KMS-11 (cell line): ENCODE results near the gene ST7.

Experiments used
- H2AFZ ChIP-seq: fragments of 200-600 bp; sonication (generic); 2 replicates; pipeline ENCODE4 v1.6.1; 2016; ENCODE audit warnings: antibody characterized with exemption, mixed run types, low read depth
- H3K27ac ChIP-seq: fragments of 200-600 bp; sonication (generic); 2 replicates; pipeline ENCODE4 v1.6.1; 2016; ENCODE audit warnings: mild to moderate bottlenecking, mixed run types
- H3K27me3 ChIP-seq: fragments of 200-600 bp; sonication (generic); 2 replicates; pipeline ENCODE4 v1.6.1; 2017; ENCODE audit warnings: mild to moderate bottlenecking, low read depth, mixed run types, moderate library complexity; ENCODE audit not compliant: insufficient read depth
- H3K36me3 ChIP-seq: fragments of 200-600 bp; sonication (generic); 2 replicates; pipeline ENCODE4 v1.6.1; 2017; ENCODE audit warnings: mild to moderate bottlenecking, mixed run types; ENCODE audit not compliant: insufficient read depth
- H3K4me1 ChIP-seq: fragments of 200-600 bp; sonication (generic); 2 replicates; pipeline ENCODE4 v1.6.1; 2016; ENCODE audit warnings: mild to moderate bottlenecking, low read depth, mixed run types; ENCODE audit not compliant: poor library complexity, severe bottlenecking
- H3K4me2 ChIP-seq: fragments of 200-600 bp; sonication (generic); 2 replicates; pipeline ENCODE4 v1.7.0; 2016; ENCODE audit warnings: mild to moderate bottlenecking, mixed run types
- H3K4me3 ChIP-seq: fragments of 200-600 bp; sonication (generic); IDR thresholded peaks from 2 replicates; pipeline ENCODE4 v1.6.1; 2017; ENCODE audit warnings: low read depth, low read length, mixed read lengths; ENCODE audit not compliant: insufficient read depth
- H3K79me2 ChIP-seq: fragments of 200-600 bp; sonication (generic); 2 replicates; pipeline ENCODE4 v1.6.1; 2016; ENCODE audit warnings: low read depth, mixed run types; ENCODE audit not compliant: insufficient read depth
- H3K9ac ChIP-seq: fragments of 200-600 bp; sonication (generic); 2 replicates; pipeline ENCODE4 v1.6.1; 2016; ENCODE audit warnings: mild to moderate bottlenecking, mixed run types
- H4K20me1 ChIP-seq: fragments of 200-600 bp; sonication (generic); 2 replicates; pipeline ENCODE4 v1.6.1; 2016; ENCODE audit warnings: mild to moderate bottlenecking, mixed run types; ENCODE audit not compliant: insufficient read depth
- CTCF ChIP-seq: fragments of 200-600 bp; sonication (generic); conservative IDR thresholded peaks from 2 replicates; pipeline ENCODE4 v1.6.1; 2017; ENCODE audit warnings: low read depth, mild to moderate bottlenecking, antibody characterized with exemption, low read length, moderate library complexity, mixed read lengths

ST7 gene

GRCh38 chr7:117091721-117092120 is 138.4 kb downstream of the ST7 start:
- Histone ChIP-seq H3K4me2 (no peak overlapping the region), H3K36me3 (no peaks in the 10 kb centered on the region), H3K4me3 (no peak overlapping the region), H2AFZ (no peak overlapping the region), H3K27ac (no peak overlapping the region), H3K4me1 (peaks cover 7% of the 10 kb centered on the region), H3K9ac (no peak overlapping the region), H4K20me1 (no peaks in the 10 kb centered on the region), H3K79me2 (no peaks in the 10 kb centered on the region), H3K27me3 (no peaks in the 10 kb centered on the region)
- TF ChIP-seq CTCF: no peak

- no peak overlapping the region for H3K4me2 ChIP-seq
Measured at GRCh38 chr7:117092785-117093184, 139.5 kb downstream of the ST7 start.

GRCh38 chr7:117094457-117094856 is 141.2 kb downstream of the ST7 start:
- Histone ChIP-seq H2AFZ (no peak overlapping the region), H3K4me3 (no peak overlapping the region), H3K4me2 (no peak overlapping the region), H4K20me1 (no peaks in the 10 kb centered on the region), H3K9ac (no peak overlapping the region), H3K27ac (no peak overlapping the region), H3K36me3 (no peaks in the 10 kb centered on the region), H3K27me3 (no peaks in the 10 kb centered on the region), H3K4me1 (no peaks in the 10 kb centered on the region), H3K79me2 (no peaks in the 10 kb centered on the region)
- no peak for TF ChIP-seq CTCF

More at GRCh38 chr7:117092785-117093184, 139.5 kb downstream of the ST7 start:
- Histone ChIP-seq H3K9ac (no peak overlapping the region), H3K4me1 (no peaks in the 10 kb centered on the region), H4K20me1 (no peaks in the 10 kb centered on the region), H3K36me3 (no peaks in the 10 kb centered on the region), H2AFZ (no peak overlapping the region), H3K27me3 (no peaks in the 10 kb centered on the region), H3K4me3 (no peak overlapping the region), H3K27ac (no peak overlapping the region), H3K79me2 (no peaks in the 10 kb centered on the region)
- no peak for TF ChIP-seq CTCF

- H3K4me3 ChIP-seq: no peak overlapping the region
- TF ChIP-seq CTCF: no peak
Measured at GRCh38 chr7:117095055-117095454, 141.8 kb downstream of the ST7 start.

More at GRCh38 chr7:117095055-117095454, 141.8 kb downstream of the ST7 start:
- Histone ChIP-seq H3K36me3 (no peaks in the 10 kb centered on the region), H3K27ac (no peak overlapping the region), H2AFZ (no peak overlapping the region), H3K79me2 (no peaks in the 10 kb centered on the region), H3K27me3 (no peaks in the 10 kb centered on the region), H4K20me1 (no peaks in the 10 kb centered on the region), H3K9ac (no peak overlapping the region), H3K4me1 (no peaks in the 10 kb centered on the region), H3K4me2 (no peak overlapping the region)
